HG03095 (cell line): Measurements from ENCODE around the gene SAT1.
"Not testable (repeated sequence)": the region's sequence is repeated elsewhere in the genome, so short reads cannot be mapped to it uniquely, and the experiment has no call there.

Experiments
- ATAC-seq: cut with Tn5 transposase; IDR thresholded peaks from one replicate; pipeline ENCODE4 v1.9.1; 2021; ENCODE audit warnings: moderate library complexity; ENCODE audit not compliant: unreplicated experiment

Gene SAT1

DNA sequence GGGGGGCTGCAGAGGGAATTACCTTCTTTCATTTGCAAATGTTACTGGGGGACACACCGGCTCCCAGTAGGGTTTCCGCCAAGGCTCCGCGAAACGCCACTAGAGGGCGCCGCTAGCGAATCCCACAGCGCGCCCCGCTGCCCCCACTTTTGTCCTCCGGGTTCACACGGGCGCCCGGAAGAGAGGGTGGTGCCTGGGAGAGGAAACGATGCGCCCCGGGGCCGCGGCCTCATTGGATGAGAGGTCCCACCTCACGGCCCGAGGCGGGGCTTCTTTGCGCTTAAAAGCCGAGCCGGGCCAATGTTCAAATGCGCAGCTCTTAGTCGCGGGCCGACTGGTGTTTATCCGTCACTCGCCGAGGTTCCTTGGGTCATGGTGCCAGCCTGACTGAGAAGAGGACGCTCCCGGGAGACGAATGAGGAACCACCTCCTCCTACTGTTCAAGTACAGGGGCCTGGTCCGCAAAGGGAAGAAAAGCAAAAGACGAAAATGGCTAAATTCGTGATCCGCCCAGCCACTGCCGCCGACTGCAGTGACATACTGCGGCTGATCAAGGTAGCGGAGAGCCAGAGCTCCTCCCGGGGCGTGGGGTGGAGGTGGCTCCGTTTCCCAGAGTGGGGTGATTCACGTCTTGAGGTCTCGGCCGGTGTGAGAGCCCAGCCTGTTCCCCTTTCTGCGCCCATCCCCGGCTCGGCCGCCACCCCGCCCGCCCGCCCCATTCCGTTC is at the start of gene SAT1:
Gene SAT1 (plus strand): TSS at position 311 of the 726 bp plus-strand sequence. CDS start 179 bp downstream, at position 490.
- peak; percentile 75 for ATAC-seq

GRCh38 chrX:23736030-23736429 is 46.9 kb upstream of the SAT1 start:
- no peak for ATAC-seq

DNA sequence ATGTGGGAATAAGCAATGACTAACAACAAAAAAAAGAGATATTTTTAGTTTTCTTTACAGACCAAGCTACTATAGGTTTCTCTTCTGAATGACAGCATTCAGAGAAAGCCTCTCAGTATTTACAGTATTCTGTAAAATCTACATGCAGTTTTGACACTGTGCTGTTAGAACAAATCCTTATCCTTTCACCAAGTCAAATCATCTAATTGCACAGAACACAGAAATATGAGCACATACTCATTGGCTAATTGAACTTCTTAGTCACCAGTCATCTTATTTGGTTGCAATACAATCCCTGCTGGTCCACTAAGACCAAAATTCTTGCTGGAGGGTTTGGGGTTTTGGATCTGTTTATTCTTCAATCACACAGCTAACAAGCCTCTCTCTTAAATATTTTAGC is 45.6 kb upstream of the SAT1 start:
- ATAC-seq: no peak

DNA sequence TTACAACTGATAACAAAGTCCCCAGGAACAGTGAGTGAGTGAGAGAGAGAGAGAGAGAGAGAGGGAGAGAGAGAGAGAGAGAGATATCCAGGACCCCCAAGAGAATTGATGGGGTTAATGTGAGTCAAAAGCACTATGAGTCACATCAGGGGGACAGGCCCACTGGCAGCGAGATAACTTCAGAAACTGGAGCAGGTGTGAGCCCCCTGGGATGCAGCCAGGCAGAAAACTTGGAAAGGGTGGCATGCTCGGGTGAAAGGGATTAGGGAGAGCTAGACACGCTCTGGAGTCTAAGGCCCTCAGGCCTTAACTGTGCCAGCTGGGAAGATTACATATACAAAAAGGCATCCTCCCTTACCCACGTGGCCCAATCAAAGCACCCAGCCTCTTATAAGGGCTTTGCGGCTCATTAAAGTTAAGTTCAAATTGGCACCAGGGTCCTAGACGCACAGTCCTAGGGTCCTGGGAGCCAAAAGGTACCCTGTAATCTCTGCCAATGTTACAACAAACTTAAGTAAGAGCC is 40.7 kb upstream of the SAT1 start:
- ATAC-seq: no peak

DNA sequence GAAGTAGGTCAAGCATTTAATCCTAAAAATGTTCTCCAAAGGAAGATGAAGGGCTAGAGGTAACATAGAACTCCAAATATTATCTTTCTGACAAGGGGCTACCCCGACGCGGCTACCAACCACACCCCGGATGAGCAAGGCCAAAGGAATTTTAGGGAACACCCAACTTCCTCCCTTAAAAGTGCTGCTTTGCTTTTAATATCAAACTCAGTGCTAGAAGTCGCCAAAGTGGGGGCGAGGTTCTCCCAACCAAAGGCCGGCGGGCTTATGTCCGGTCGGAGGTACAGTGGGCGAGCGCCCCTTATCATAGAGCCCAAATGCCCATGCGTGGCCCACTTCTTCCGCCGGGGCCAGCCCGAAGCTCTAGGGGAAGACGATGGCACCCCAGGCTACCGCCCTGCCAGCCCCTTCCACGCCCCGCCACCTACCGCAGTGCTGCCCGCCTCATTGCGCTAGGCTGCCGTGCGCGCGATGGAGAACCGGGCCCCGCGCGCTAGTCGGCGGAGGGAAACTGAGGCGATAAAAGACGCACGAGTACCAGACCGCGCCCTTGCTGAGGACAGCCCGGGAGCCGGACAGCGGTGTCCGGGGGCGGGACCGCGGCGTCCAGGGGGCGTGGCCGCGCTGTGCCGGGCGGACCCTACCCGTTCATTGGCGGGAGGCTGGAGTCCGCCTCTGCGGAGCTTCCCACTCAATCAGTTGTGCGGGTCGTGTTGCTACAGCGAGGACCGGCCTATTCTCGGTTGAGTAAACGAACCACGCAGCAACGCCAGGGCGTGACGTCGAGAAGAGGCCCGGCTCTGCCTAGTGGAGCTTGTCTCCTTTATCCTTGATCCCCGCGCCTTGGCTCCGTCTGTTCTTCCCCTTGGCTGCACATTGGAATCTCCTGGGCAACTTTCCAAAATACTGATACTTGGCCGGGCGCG is 40.0 kb upstream of the SAT1 start, which contains the start of gene ACOT9:
Gene ACOT9 (minus strand): TSS at position 580 of the 926 bp plus-strand sequence. CDS start 132 bp downstream, at position 448.
- peak; percentile 89 for ATAC-seq

DNA sequence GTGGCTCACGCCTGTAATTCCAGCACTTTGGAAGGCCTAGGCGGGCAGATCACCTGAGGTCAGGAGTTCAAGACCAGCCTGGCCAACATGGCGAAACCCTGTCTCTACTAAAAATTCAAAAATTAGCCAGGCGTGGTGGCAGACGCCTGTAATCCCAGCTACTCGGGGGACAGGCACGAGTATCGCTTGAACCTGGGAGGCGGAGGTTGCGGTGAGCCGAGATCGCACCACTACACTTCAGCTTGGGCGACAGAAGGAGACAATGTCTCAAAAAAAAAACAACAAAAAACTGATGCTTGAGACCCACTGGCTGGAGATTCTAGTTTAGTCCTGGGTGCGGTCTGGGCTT is 39.4 kb upstream of the SAT1 start:
- ATAC-seq: not testable (repeated sequence)

DNA sequence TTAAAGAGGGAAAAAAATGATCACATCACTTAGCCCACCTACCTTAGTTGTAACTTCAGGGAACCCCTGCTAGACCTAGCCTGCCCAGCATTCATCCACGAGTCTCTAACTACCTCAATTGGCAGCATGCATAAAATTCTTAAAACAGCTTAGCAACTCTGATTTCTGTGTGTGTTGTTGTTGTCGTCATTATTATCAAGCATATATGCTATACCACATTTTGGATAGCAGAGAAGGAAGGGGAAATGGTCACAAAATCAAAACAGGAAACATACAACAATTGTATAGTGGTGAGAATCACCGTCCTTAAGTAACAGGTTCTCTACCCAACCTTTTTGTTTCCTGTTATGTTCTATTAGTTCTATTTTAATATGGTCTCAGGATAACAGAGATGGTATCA is 37.2 kb upstream of the SAT1 start:
- no peak for ATAC-seq

- ATAC-seq: no peak
These were observed 33.8 kb upstream of the SAT1 start for GRCh38 chrX:23749129-23749528.

- no peak for ATAC-seq
These were observed 33.4 kb upstream of the SAT1 start for GRCh38 chrX:23749576-23749975.

- ATAC-seq: no peak
These were observed 30.1 kb upstream of the SAT1 start for GRCh38 chrX:23752740-23753415.

- no peak for ATAC-seq
These were observed 28.3 kb upstream of the SAT1 start for GRCh38 chrX:23754664-23755063.

- peak; percentile 71 for ATAC-seq
These were observed 26.8 kb upstream of the SAT1 start for GRCh38 chrX:23756165-23756564.

GRCh38 chrX:23759821-23760220 is 23.2 kb upstream of the SAT1 start:
- ATAC-seq: no peak

DNA sequence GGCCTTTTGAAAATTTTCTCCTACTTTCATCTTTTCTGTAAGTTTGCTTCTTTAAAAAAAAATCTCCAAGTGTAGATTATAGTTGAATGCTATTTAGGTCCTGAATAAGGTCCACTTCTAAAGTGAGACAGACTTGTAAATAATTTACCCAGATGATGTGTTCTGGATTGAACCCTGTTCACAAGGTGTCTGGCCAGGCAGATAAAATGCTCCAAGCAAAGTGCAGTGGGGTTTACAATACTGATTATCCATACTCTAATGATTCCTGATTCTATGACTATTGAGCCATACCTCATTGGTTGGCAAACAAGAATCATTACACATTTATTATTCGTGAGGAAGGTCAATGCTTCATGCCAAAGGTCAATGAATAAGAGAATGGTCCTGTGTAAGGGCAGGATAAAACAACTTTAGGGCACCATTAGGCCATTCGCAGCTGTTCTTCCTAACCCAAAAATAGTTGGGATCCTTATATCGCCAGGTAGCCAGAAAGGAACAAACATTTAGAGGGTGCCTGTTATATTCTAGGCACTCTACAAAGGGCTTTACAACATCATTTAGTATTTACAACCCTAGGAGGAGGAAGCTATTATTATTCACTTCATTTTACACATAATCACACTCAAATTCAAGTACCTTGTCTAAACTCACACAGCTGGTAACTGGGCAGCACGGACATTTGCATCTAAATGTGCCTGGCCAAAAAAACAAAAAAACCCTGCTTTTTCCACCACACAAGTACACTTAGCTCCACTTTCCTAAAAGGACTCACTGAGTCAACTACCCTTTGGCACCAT is 18.6 kb upstream of the SAT1 start:
- ATAC-seq: no peak

- no peak for ATAC-seq
These were observed 17.5 kb upstream of the SAT1 start for GRCh38 chrX:23765449-23765848.

DNA sequence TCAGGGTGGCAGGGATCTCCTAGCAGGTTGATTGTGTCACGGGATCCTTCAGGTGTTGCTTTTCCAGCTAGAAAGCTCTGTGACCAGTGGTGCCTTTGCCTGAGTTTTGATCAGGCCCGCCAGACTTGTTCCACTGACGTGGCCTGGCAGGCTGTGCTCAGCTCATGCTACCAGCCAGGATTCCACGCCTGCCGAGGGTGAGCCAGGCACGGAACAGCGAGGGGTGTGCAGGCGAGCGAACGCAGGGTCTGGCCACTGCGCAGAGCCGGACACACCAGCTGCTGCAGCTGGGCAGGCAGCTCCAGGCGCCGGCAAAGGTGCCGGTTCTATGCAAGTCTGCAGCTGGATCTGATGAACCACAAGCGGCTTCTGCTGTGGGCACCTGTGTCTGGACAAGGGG is 17.1 kb upstream of the SAT1 start:
- ATAC-seq: no peak

GRCh38 chrX:23766650-23767551 is 16.1 kb upstream of the SAT1 start:
- ATAC-seq: no peak

- no peak for ATAC-seq
These were observed 12.8 kb upstream of the SAT1 start for GRCh38 chrX:23770142-23770541.

- ATAC-seq: not testable (repeated sequence)
These were observed 11.9 kb upstream of the SAT1 start for GRCh38 chrX:23771086-23771485.
